H9 (cell line): ENCODE results near the gene NUMA1. TPM values are rescaled to one million over a fixed set of nuclear protein-coding genes. Genes with fewer than 3 reads are reported as not detected.

ENCODE experiments used
- DNase-seq: peaks from one replicate; pipeline ENCODE4 v3.0.0-alpha.2; 2017
- H2AFZ ChIP-seq: one replicate; pipeline ENCODE4 v1.6.1; 2013; ENCODE audit warnings: mild to moderate bottlenecking, low read length, control low read depth, moderate library complexity
- H2AK5ac ChIP-seq: 2 replicates; pipeline ENCODE4 v1.6.1; 2013; ENCODE audit warnings: low read length, control low read depth, mixed read lengths; ENCODE audit not compliant: insufficient read length
- H2BK120ac ChIP-seq: one replicate; pipeline ENCODE4 v1.6.1; 2013; ENCODE audit warnings: low read depth, mild to moderate bottlenecking, low read length, control low read depth, inconsistent platforms; ENCODE audit not compliant: poor library complexity, severe bottlenecking
- H2BK12ac ChIP-seq: 2 replicates; pipeline ENCODE4 v1.6.1; 2013; ENCODE audit warnings: low read length, control low read depth, mixed read lengths, low read depth; ENCODE audit not compliant: insufficient read length
- H2BK15ac ChIP-seq: 2 replicates; pipeline ENCODE4 v1.6.1; 2013; ENCODE audit warnings: low read depth, low read length, control low read depth
- H2BK20ac ChIP-seq: one replicate; pipeline ENCODE4 v1.6.1; 2013; ENCODE audit warnings: low read depth, mild to moderate bottlenecking, low read length, control low read depth, inconsistent platforms; ENCODE audit not compliant: poor library complexity, severe bottlenecking
- H2BK5ac ChIP-seq: 2 replicates; pipeline ENCODE4 v1.6.1; 2013; ENCODE audit warnings: low read length, control low read depth, mixed read lengths; ENCODE audit not compliant: insufficient read length
- H3K14ac ChIP-seq: 2 replicates; pipeline ENCODE4 v1.6.1; 2013; ENCODE audit warnings: low read length, control low read depth; ENCODE audit not compliant: insufficient read depth
- H3K18ac ChIP-seq: 2 replicates; pipeline ENCODE4 v1.6.1; 2013; ENCODE audit warnings: low read depth, mild to moderate bottlenecking, mixed read lengths, low read length, control low read depth; ENCODE audit not compliant: insufficient read length
- H3K23ac ChIP-seq: 2 replicates; pipeline ENCODE4 v1.6.1; 2013; ENCODE audit warnings: low read length, control low read depth, mixed read lengths, low read depth; ENCODE audit not compliant: insufficient read length
- H3K23me2 ChIP-seq: 2 replicates; pipeline ENCODE4 v1.6.1; 2013; ENCODE audit warnings: low read depth, mild to moderate bottlenecking, mixed read lengths, low read length, control low read depth; ENCODE audit not compliant: insufficient read length, poor library complexity, severe bottlenecking
- H3K27ac ChIP-seq: 2 replicates; pipeline ENCODE4 v1.5.1; 2013; ENCODE audit warnings: low read length, control low read depth, mixed read lengths, low read depth; ENCODE audit not compliant: insufficient read length
- H3K27me3 ChIP-seq: 2 replicates; pipeline ENCODE4 v1.6.1; 2013; ENCODE audit warnings: low read length, control low read depth, inconsistent platforms; ENCODE audit not compliant: insufficient read depth
- H3K4ac ChIP-seq: 2 replicates; pipeline ENCODE4 v1.6.1; 2013; ENCODE audit warnings: low read depth, mild to moderate bottlenecking, control low read depth, inconsistent platforms, low read length, moderate library complexity
- H3K4me1 ChIP-seq: 2 replicates; pipeline ENCODE4 v1.6.1; 2013; ENCODE audit warnings: low read length, control low read depth, inconsistent platforms; ENCODE audit not compliant: insufficient read depth
- H3K4me2 ChIP-seq: 2 replicates; pipeline ENCODE4 v1.6.1; 2013; ENCODE audit warnings: low read length, control low read depth, mixed read lengths; ENCODE audit not compliant: insufficient read length, insufficient read depth
- H3K56ac ChIP-seq: 2 replicates; pipeline ENCODE4 v1.6.1; 2013; ENCODE audit warnings: low read depth, mild to moderate bottlenecking, mixed read lengths, low read length, control low read depth; ENCODE audit not compliant: insufficient read length
- H3K79me1 ChIP-seq: 2 replicates; pipeline ENCODE4 v1.6.1; 2013; ENCODE audit warnings: low read depth, mild to moderate bottlenecking, moderate library complexity, low read length, control low read depth, inconsistent platforms; ENCODE audit not compliant: insufficient read depth, poor library complexity, severe bottlenecking
- H3K79me2 ChIP-seq: 2 replicates; pipeline ENCODE4 v1.6.1; 2013; ENCODE audit warnings: low read length, control low read depth, inconsistent platforms; ENCODE audit not compliant: insufficient read depth
- H3K9ac ChIP-seq: 2 replicates; pipeline ENCODE4 v1.6.1; 2013; ENCODE audit warnings: low read length, control low read depth, mixed read lengths; ENCODE audit not compliant: insufficient read length; ENCODE audit errors: extremely low read depth
- H3K9me3 ChIP-seq: one replicate; pipeline ENCODE4 v1.6.1; 2013; ENCODE audit warnings: low read depth, low read length, inconsistent platforms; ENCODE audit not compliant: control insufficient read depth
- H3T11ph ChIP-seq: one replicate; pipeline ENCODE4 v1.6.1; 2013; ENCODE audit warnings: mild to moderate bottlenecking, low read length, control low read depth, inconsistent platforms
- H4K20me1 ChIP-seq: one replicate; pipeline ENCODE4 v1.6.1; 2013; ENCODE audit not compliant: control insufficient read depth, insufficient read length, insufficient read depth
- H4K5ac ChIP-seq: 2 replicates; pipeline ENCODE4 v1.6.1; 2013; ENCODE audit warnings: low read depth, mild to moderate bottlenecking, mixed read lengths, low read length, control low read depth; ENCODE audit not compliant: insufficient read length
- H4K8ac ChIP-seq: replicated peaks from 2 replicates; pipeline ENCODE4 v1.6.1; 2013; ENCODE audit warnings: low read length, control low read depth, mixed read lengths, low read depth; ENCODE audit not compliant: insufficient read length
- H4K91ac ChIP-seq: 2 replicates; pipeline ENCODE4 v1.6.1; 2013; ENCODE audit warnings: low read depth, mild to moderate bottlenecking, moderate library complexity, mixed read lengths, low read length, control low read depth; ENCODE audit not compliant: insufficient read length
- H3K27ac Mint-ChIP-seq, 3 experiments: 2 replicates in 2 of 3; 3 replicates in 1 of 3; pipeline ENCODE4 v1.8.0; 2020 to 2021; ENCODE audit warnings: mixed read lengths in 3 of 3, mild to moderate bottlenecking in 1 of 3, moderate library complexity in 1 of 3
- H3K27me3 Mint-ChIP-seq: 2 replicates; pipeline ENCODE4 v1.8.0; 2021; ENCODE audit warnings: low read depth, mild to moderate bottlenecking, moderate library complexity, mixed read lengths
- H3K36me3 Mint-ChIP-seq, 3 experiments: 2 replicates in 2 of 3; 3 replicates in 1 of 3; pipeline ENCODE4 v1.8.0; 2020 to 2021; ENCODE audit warnings: low read depth in 3 of 3, mixed read lengths in 3 of 3; ENCODE audit not compliant: insufficient read depth in 1 of 3
- H3K4me1 Mint-ChIP-seq, 2 experiments: 2 replicates each; pipeline ENCODE4 v1.8.0; 2020; ENCODE audit warnings: mixed read lengths in 2 of 2
- H3K4me3 Mint-ChIP-seq, 2 experiments: 2 replicates in 1 of 2; 3 replicates in 1 of 2; pipeline ENCODE4 v1.8.0; 2020 to 2021; ENCODE audit warnings: mild to moderate bottlenecking in 2 of 2, mixed read lengths in 2 of 2, moderate library complexity in 1 of 2
- H3K9me3 Mint-ChIP-seq, 2 experiments: 2 replicates in 1 of 2; 3 replicates in 1 of 2; pipeline ENCODE4 v1.8.0; 2020; ENCODE audit warnings: mild to moderate bottlenecking in 2 of 2, mixed read lengths in 2 of 2, moderate library complexity in 1 of 2
- WGBS: extraction: QIAGEN DNeasy Blood & Tissue Kit; methylation state at CpG from one replicate; pipeline ENCODE4 v1.1.7; 2013; ENCODE audit warnings: missing lambda C conversion rate, low lambda C conversion rate, mixed read lengths; ENCODE audit not compliant: insufficient read length; ENCODE audit errors: extremely low coverage; 5-methylcytosine and 5-hydroxymethylcytosine counted together
- total RNA-seq: library from RNA; stranded (reverse); gene quantifications from 2 replicates; pipeline ENCODE4 v1.2.1, GENCODE V29; 2021
- TF ChIP-seq, protein P1 (sequence below): fragments of 200-600 bp; sonication (generic); conservative IDR thresholded peaks from 3 replicates; pipeline ENCODE4 v1.8.0; 2021; ENCODE audit warnings: antibody characterized with exemption, mild to moderate bottlenecking

Gene NUMA1
- total RNA-seq, 1 experiment from 2014 or later: 136 TPM

DNA sequence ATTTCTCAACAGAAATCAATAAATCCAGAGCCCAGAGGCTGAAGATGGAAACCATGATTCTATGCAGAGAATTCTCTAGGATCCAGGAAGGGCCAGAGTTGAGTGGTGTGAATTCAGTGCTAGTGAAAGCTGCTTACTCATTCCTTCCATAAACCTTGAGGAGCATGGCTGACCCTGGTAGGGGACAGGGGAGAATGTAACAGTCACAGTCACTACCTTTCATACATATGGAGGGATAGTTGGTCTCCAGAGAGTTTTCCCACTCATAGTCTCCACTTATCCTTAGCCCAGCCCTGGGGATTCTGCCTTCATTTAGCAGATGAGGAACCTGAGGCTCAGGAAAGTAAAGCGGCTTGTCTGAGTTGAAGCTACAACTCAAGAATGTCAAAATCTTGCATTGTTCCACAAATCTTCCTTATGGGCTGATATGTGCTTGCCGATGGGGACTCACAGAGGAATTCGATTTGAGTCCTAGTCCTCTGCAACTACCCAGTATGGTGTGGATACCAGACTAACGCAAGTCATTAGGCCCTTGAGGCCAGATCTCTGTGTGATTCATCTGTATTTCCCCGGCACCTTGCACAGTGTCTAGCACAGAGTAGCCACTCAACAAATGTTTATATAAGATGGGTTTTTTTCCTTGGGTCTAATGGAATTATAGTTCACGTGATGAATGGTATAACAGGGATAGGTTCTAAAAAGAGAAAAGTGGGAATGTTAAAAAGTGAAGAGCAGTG lies 35.8 kb upstream of the NUMA1 start:
- Histone ChIP-seq H2BK120ac (no peak overlapping the region), H4K5ac (no peak overlapping the region), H3T11ph (no peak overlapping the region), H3K27me3 (no peaks in the 10 kb centered on the region; the same call in 1 of the 2 replicates), H3K4me2 (no peak overlapping the region), H4K91ac (no peak overlapping the region), H3K56ac (no peak overlapping the region), H3K9ac (no peak overlapping the region), H2BK12ac (no peak overlapping the region), H2AFZ (no peak overlapping the region), H3K4me1 (no peaks in the 10 kb centered on the region), H3K27ac (no peak overlapping the region), H3K4ac (no peak overlapping the region), H4K8ac (no peak overlapping the region), H4K20me1 (no peaks in the 10 kb centered on the region), H2AK5ac (no peak overlapping the region), H2BK20ac (no peak overlapping the region), H2BK5ac (no peak overlapping the region), H3K14ac (no peak overlapping the region), H3K79me2 (no peaks in the 10 kb centered on the region), H3K23me2 (peaks cover 10% of the 10 kb centered on the region), H3K9me3 (no peaks in the 10 kb centered on the region), H3K18ac (no peak overlapping the region), H3K23ac (no peak overlapping the region), H2BK15ac (no peak overlapping the region), H3K79me1 (no peaks in the 10 kb centered on the region)
- H3K4me1 Mint-ChIP-seq: peaks cover 11 to 13% of the 10 kb centered on the region in 2 experiments
- no peaks in the 10 kb centered on the region; a peak in 1 of 5 replicates for H3K9me3 Mint-ChIP-seq
- TF ChIP-seq, protein P1, sequence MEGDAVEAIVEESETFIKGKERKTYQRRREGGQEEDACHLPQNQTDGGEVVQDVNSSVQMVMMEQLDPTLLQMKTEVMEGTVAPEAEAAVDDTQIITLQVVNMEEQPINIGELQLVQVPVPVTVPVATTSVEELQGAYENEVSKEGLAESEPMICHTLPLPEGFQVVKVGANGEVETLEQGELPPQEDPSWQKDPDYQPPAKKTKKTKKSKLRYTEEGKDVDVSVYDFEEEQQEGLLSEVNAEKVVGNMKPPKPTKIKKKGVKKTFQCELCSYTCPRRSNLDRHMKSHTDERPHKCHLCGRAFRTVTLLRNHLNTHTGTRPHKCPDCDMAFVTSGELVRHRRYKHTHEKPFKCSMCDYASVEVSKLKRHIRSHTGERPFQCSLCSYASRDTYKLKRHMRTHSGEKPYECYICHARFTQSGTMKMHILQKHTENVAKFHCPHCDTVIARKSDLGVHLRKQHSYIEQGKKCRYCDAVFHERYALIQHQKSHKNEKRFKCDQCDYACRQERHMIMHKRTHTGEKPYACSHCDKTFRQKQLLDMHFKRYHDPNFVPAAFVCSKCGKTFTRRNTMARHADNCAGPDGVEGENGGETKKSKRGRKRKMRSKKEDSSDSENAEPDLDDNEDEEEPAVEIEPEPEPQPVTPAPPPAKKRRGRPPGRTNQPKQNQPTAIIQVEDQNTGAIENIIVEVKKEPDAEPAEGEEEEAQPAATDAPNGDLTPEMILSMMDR: no peak
- peaks cover 42% of the 10 kb centered on the region for H3K27me3 Mint-ChIP-seq
- no peak overlapping the region for H3K27ac Mint-ChIP-seq
- peaks cover 0 to 1% (median 0%) of the 10 kb centered on the region in 3 experiments; a peak in 1 of 7 replicates for H3K36me3 Mint-ChIP-seq
- no peak for DNase-seq
- no CpG with 5 or more reads among the region's 6 CpGs for WGBS
- H3K4me3 Mint-ChIP-seq: no peak overlapping the region
